ENCODE data around the gene FOXP1.

Gene FOXP1

DNA sequence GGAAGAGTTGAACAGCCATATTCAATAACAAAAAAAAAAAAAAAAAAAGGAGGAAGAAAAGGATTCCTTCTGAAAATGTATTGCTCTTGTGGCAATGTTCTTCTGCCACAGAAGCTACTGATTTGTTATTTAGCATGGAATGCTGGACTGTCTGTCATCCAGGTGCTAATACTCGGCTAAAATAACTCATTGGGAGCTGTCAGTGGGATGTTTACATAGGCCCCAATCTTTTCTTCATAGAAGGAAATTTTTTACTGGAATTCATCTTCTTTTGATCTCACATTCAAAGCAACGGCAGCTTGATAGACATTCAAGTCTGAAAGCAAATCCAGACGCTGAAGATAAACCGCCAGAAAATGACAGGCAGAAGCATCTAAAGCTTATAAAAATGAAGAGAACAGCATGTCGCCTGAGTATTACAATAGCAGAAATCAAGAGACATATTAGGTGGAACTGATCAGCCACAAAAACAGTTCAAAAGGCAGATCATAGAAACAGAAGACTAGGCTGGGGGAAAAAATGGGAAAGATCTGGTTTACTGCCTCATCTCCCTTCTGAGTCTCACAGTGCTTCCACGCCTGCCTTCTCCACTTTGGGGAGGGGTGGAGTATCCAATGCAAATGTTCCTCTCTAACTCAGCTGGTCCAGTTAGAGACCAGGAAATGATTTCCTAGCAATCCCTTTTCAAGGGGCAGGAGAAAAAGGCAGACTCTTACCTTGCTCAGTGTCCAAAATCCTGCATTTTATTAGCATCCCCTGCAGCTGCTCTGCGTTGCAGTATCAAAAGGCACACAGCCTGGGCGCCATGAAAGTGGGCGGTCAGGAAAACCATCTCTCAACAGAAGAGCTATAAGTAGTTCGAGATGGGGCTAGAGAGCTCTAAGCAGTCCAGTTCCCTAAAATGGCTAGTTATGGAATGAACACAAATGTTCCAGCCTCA lies 451.9 kb downstream of the FOXP1 start:
- no peak for DNase-seq

DNA sequence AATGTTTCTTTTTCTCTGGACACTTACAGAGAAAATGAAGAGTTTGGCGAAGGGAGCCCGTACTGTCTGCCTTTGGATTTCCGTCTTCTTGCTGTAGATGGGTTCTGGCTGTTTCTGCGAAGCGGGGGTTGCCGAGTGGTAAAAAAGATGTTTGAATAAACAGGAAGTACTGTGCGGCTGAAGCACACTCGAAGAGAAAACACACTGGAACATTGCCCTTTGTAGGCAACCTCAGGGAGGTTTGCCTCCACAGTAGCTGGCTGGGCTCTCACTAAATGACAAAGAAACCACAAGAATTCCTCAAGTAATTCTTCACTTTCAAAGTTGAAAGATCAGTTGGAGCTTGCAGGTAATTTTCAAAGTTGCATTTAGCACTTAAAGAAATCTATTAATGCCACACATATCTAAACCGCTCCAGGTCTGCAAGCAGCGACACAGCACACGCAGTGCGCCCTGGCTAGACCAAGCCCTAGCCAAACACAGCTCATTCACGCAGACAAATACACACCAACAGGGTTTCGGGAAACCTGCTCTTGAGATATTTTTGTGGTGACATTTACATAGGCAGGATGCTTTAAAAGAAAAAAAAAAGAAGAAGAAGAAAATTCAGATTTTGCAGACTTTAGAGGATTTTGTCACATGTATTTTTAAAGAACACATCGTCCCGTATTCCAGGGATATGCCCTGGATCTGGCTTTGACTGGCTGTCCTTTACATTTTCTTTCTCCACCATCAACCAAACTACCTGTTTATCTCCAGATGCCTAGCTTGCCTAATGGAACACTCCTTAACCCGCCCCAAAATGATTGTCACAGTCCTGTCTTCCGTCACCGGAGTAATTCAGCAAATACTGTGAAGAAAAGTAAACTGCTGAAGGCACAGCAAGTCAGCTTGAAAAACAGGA lies 452.8 kb downstream of the FOXP1 start:
- peak; percentile 88 for DNase-seq

DNA sequence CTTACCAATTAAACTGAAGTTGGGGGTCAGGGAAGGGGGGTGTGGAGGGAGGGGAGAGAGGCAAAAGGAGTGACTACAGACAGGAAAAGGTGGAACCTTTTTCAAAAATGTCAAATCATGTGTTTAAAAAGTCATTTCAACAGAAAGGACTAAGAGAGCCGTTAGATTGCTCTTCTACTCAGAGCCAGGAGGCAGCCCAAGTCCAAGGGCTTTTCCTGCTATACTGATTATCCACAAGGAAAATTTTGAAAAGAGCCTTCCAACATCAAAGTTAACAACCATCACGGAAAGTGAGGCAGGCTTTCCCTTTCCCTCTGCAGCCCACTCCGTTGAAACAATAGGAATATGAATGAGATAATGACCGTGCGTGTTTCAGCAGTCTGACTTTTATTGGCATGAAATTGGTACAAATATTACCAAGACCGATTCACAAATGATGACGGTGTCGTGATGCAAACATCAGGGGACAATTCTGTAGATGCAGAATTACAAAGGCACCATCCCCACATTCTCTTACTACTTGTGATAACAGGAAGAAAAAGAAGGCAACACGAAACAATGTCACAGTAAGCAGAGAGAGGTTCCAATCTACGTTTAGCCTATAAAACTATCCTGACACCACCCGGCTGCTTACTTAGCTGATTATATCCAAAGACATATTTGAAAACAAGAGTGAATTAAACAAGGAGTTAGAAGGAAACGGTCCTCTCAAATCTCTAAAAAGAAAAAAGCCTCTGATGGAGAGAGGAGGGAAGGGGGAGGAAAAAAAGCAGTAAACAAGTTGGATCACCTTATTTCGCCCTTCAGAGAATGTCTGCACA lies 453.7 kb downstream of the FOXP1 start:
- DNase-seq = peak; percentile 55

DNA sequence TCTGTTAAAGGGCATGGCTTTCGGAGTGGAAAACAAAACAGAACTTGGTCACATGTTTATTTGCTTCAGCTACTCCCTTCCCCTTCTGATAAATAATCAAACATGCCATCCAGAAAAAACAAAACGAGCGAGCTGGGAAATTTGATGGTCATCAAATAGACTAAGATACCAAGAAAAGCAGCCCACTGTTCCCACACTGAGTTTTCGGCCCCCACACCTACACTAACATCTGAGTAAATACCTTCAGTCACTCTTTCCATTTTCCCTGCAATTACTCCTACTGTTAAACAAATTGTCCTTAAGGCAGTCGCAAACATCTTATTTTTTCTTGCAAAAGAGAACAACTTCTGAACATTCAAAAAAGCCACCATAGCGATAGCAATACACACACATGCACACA lies 454.6 kb downstream of the FOXP1 start:
- no peak for DNase-seq

DNA sequence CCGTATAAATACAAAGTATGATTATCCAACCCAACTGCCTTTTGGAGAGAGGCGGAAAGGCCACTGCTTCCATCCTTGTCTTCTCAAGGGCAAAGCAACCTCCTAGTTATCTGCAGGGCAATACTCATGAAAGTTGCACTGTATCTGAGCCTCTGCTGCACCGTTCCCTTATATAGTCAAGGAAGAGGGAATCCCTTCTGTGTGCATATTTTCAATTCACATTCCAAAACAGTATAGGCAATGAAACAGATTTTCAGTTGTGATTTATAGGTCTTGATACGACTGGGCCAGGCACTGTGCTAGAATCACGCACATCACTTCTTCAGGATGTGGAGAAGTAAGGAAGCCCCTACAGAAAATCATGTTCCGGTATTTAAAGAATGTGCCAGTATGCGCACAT lies 455.7 kb downstream of the FOXP1 start:
- DNase-seq = peak; percentile 61

DNA sequence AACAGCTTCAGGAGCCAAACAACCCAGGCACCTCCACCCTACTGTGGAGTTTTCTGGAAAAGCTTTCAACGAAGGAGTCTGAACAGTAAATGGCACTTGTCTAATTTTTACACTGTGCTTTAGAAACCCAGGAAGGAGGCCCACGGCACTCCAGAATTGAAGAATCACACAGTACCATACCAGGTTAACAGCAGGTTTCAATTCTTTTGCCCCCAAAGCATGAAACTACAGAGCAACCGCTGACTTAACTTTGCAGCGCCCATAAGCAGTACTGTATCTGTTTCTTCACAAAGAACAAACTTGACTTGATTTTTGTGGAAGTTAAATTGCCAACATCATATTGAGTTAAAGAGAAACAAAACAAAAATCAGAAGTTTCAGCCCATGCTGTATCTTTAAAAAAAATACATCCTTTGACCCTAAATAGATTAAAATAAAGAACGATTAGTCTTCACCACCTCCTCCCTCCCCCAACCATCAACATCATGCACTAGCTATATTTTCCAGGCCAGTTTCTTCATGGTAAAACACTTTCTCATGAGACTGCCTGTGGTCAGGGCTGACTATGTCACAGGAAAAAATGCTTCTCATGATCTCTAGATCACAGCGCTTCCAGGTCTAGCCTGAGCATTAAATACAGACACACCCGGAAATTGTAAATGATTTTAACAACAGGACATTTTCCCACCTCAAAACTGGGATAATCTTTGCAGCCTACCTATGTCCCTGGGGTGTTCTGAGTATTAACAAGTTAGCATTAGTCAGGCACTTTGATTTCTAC lies 456.3 kb downstream of the FOXP1 start:
- DNase-seq = peak; percentile 77

DNA sequence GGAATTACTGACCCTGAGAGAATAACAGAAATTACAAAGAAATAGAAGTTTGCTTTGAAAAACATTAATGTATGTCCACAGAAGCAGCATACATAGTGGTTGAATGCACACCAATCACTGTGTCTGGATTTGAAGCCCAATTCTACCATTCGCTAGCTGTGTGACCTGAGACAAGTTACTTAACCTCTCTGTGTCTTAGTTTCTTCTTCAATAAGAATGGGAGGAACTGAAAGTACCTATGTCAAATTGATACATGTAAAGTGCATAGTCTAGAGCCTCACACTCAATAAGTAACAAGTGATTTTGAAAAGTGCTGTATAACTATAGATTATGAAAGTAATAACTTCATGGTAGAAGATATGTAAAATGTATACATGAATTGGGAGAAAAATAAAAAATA lies 457.8 kb downstream of the FOXP1 start:
- DNase-seq = no peak

DNA sequence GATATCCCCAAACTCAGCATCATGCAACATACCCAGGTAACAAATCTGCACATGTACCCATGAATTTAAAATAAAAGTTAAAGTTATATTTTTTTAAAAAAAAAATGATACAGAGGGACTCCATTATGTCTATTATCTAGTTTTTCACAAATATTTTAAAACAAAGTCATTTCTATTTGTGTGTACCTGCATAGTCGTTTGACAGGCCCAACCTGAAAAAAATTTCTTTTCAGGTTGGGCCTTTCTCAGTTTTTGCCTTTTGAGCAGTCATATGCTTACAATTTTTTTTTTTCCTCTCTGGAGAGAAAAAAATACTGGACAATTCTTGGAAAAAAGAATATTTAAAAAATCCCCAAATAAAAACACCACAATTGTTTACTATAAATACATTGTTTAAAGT lies 459.5 kb downstream of the FOXP1 start:
- DNase-seq = no peak

DNA sequence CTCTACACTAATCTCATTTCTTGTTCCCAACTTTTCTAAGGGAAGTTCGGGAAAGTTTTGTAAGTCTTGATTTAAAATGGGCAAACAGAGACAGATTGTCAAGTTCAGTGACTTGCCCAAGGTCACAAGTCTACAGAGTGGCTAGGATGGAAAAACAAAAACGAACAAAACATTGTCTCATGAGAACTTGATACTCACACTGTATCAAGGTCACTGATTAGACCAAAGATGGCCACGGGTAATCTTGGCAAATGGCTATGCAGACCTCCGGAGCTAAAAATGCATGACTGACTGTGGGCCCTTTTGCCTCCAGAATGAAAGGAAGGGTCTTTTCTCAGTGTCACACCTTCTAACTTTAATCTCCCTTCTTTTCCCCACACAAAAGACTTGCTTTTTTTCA lies 460.9 kb downstream of the FOXP1 start:
- DNase-seq = no peak

DNA sequence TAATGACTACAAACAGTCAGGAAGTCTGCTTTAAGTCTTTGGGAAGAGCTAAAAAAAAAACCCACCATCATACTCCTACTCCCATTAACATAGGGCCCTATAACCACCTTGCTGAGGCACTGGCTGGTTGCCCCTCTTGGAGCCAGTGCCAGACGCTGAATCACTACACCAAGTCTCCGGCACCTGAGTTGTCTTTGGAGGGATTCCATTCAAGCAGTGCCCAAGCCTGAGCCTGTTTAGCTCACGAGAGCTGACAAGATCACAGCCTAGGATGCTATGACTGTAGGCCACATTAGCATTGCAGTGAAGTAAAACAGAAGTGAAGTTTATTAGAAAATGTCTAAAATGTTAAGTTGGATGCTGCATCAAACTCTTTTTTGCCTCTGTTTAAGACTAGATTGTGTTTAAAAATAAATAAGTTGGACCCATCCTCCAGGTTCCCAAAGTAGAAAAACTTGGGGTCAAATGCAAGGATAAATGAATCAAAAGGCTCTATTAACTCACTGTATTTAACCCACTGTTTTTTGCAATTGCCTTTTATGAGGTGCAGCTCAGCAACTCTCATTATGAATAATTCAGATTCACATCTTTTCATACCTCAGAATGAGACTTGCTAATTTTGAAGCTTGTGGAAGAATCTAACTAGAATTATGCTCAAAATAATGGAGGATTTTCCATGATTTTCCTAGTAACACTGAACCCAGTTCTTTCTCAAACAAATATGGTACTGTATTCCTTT lies 461.9 kb downstream of the FOXP1 start:
- no peak for DNase-seq

DNA sequence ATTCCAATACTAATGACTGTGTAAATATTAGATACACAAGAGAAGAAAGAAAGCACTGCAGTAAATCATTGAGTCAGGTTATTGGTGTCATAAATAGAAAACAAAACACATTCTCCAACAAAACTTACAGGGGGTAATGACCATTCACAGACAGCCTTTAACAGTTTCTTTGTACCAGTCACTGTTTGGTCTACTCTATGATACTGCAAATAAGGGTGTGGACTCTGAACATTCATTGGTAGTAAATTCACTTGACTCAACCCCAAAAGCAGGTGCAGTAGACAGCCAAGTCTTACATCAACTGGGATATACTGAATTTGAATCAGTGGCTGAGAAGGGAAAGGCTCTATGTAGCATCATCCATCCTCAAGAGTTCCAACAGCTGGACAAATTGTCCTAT lies 463.5 kb downstream of the FOXP1 start:
- no peak for DNase-seq

DNA sequence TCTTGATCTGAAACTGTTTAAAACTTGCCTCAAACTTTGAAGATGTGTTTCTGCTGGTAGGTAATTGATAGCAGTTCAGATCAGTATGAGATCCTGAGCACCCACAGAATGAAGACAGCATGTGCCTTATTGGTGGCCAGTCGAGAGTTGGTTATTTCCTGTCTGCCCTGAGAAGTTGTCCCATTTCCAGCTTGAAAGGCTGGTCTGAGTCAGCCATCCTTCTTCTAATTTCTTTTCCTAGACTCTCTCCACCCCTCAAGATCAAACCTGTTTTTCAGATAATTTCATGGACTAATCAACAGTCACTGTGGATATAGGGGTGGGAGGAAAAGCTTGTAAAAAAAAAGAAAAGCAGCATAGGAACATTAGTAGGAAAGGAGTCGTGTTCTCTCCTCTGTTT lies 464.4 kb downstream of the FOXP1 start:
- peak; percentile 52 for DNase-seq

DNA sequence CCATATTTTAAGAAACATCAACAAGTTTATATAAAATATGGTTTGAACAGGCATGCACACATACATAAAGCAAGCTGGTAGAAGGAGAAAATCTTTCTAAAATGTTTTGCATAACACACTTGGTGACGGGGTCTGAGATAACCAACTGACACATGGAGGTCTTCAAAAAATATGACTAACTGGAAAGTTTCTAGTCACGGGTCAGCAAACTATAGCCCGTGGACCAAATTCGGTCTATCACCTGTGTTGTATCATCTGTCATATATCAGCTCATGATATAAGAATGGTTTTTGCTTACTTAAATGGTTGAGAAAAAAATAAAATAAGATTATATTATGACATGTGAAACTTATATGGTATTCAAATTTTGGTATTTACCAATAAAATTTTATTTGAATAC lies 465.1 kb downstream of the FOXP1 start:
- no peak for DNase-seq

DNA sequence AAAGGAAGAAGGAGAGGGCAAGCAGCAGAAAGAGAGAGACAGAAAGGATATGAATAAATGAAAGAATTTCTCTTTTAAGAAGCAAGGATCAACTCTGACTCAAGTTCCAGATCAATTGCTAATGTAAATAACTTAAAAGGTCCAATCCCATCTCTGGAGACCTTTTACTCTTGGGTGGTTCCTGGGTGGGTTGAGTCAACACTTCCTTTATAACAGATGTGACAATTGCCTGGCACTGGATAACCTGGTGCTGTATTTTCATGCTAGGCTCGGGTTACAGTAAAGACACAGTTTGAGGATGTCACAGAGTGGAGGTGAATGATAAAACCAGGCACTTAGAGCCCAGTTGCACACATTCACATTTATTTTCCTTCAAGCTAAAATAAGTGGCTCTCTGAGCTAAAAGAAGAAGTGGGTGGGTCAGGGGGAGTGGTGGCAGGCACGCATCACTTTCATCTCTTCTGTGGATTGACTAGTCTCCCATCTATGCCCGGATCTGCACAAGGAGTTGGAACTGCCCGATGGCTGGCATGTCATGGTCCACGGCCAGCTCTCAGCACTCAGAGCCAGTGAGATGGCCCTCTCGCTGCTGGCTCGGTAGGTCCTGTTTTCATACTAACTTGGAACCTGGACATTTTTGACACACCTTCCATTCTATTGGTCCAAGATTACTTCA lies 465.8 kb downstream of the FOXP1 start:
- DNase-seq = peak; percentile 66

DNA sequence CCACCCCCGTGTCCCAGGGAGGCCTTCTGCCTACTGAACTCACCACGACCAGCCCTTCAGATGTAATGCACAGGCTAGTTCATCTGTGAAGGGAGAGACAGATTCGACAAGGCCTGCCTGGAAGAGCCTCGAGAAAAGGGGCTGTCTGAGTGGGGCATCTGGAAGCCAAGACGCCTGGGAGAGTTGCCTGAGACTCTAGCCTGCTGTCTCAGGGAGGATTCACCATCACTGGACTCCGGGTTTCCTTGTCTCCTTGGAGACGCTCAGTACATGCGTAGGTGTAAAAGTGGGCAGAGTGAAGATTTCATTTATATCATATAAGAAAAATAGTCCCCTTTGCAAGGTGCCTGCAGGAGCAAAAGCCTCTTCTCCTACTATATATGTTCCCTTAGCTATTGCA lies 468.9 kb downstream of the FOXP1 start:
- no peak for DNase-seq

DNA sequence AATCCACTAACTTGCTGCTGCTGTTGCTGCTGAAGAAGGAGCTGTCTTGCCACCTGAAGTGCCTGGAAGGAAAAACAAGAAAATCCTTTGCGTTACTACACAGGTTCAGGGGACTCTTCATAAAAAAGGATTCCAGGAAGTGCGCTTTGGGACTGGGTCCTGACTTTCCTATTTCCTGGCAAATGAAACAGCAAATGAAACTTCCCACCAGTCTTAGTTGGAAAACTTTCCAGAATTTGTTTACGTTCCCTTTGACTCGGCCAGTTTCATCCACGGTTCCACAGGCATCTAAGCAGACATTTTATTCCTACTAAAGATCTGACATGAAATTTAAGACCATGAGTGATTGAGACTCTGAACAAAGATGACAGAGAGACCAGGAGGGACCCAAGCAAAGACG lies 471.0 kb downstream of the FOXP1 start:
- no peak for DNase-seq

DNA sequence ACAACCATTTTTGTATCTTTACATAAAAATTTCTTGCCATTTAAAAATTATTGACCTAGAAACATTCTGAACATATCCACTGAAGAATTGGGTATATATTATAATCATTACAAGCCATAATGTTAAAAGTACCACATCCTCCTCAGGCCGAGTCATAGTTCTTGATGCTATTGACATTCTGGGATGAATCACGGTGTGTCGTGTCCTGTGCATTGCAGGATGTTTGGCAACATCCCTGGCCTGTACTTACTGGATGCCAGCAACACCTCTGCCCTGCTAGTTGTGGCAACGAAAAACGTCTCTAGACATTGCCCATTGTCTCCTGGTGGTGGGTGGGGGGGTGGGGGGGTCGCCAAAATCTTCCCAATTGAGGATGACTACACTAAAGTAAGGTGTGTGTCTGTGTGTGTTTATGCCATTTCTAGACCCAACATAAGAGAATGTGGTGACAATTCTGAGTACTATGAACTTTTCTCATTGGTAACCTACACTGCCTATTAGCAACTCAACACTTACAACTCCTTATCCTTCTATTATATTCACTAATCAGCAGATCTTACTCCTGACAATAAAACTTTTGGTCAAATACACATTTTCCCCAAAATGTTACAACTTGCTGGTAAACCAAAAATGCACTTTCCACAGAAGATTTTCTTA lies 471.6 kb downstream of the FOXP1 start:
- peak; percentile 93 for DNase-seq

DNA sequence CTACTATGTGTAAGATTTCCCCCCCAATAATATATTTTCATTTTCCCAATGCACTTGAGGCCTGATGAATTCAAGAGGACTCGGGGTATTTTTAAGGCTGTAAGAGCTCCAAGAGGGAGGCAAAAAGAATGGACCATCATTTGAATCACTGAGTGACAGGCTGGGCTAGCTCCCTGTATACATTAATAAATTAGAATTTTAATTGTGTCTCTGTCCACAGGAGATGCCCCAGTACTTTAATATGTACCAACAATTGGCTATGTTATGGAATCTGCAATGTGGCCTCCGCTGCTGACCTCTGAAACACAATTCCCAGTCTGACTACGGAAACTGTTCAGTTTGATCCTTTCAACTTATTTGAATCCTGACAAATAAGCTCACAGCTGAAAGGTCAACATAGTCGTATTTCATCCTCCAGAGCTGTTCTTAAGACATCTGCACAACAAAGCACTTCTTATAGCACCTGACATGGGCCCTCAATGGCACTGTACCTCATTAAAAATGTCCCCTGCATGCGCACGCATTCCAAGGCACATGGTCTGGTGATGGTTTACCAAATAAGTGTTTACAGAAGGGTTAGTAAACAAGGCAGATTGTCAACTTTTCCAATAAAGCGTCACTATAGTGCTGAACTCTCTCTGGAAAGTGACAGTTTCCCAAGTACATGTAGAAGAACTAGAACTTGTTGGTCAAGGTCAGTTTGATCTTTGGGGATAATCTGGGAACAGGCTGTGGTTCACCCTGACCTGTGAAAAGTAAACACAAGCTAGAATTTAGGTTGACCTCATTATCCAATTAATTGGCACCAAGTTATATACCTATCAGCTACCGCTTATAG lies 472.9 kb downstream of the FOXP1 start:
- no peak for DNase-seq

DNA sequence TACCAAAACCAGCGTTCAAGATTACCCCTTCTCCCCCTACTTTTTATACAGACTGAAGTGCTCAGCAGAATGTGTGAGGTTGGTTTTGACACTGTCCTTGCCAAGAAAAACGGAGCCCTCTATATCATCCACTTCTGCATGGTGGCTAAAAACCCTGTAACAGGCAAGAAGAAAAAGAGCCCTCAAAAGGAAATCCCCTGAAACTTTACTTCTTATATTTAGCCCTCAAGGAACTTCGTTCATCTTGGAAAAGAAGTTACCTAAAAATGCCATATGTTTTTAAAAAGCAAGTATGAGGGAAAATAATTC lies 473.6 kb downstream of the FOXP1 start:
- no peak for DNase-seq
